Adrenal gland (tissue), 12 donors: ENCODE measurements around the gene SSH3. TPM values are rescaled to one million over a fixed set of nuclear protein-coding genes. Genes with fewer than 3 reads are reported as not detected.
A peak's percentile ranks its signal among the peaks of the same experiment; 100 is the strongest.

ENCODE experiments used
- DNase-seq, 7 donors: peaks; one replicate each; pipeline ENCODE4 v3.0.0-alpha.2; 2019 to 2020
- H3K27ac ChIP-seq, 5 donors: fragments of 200-600 bp; sonication (generic) in 4 of 5; 1 replicate in 3 of 5; 2 replicates in 2 of 5; pipeline versions ENCODE4 v1.5.1 to v1.8.0; 2016 to 2020; ENCODE audit warnings: mild to moderate bottlenecking in 1 of 5
- H3K27me3 ChIP-seq: fragments of 200-600 bp; 2 replicates; pipeline ENCODE4 v1.8.0; 2021
- H3K36me3 ChIP-seq, 2 donors: fragments of 200-600 bp; replicated peaks in 1 of 2; 1 replicate in 1 of 2; 2 replicates in 1 of 2; pipeline versions ENCODE4 v1.5.1 to v1.8.0; 2018 to 2022
- H3K4me1 ChIP-seq, 2 donors: fragments of 200-600 bp; replicated peaks in 1 of 2; 1 replicate in 1 of 2; 2 replicates in 1 of 2; pipeline versions ENCODE4 v1.5.1 to v1.8.0; 2018 to 2021
- H3K4me3 ChIP-seq, 4 donors: fragments of 200-600 bp; sonication (generic) in 3 of 4; one replicate each; pipeline ENCODE4 v1.5.1; 2016 to 2018
- H3K9me3 ChIP-seq, 3 donors: fragments of 200-600 bp; sonication (generic) in 1 of 3; replicated peaks in 1 of 3; 1 replicate in 2 of 3; 2 replicates in 1 of 3; pipeline versions ENCODE4 v1.5.1 to v1.8.0; 2016 to 2021
- POLR2A ChIP-seq, 2 donors: fragments of 450-650 bp; IDR thresholded peaks; one replicate each; pipeline ENCODE4 v1.6.1; 2017; ENCODE audit warnings: antibody characterized with exemption in 2 of 2, mild to moderate bottlenecking in 2 of 2, moderate library complexity in 1 of 2
- WGBS, 4 donors: extraction: QIAGEN DNeasy Blood & Tissue Kit in 2 of 4; methylation state at CpG; one replicate each; pipeline versions ENCODE4 v1.1.5 to v1.1.7; 2013 to 2017; 5-methylcytosine and 5-hydroxymethylcytosine counted together
- intact Hi-C, 2 donors: fragments of 100-400 bp; cut with DNase I; formaldehyde crosslinking; loops; one replicate each; pipeline versions ENCODE4 v1.14.1 to v1.15.0; 2022 to 2023
- polyA plus RNA-seq, 3 donors: library from polyadenylated mRNA; stranded (reverse); fragments of 200-250 nt in 2 of 3; fragments of 350-450 nt in 1 of 3; fragmentation: Illumina TruSeq in 1 of 3; extraction: RNeasy Lipid Tissue Mini Kit (QIAGEN cat#74804) in 1 of 3; gene quantifications; one replicate each; pipeline ENCODE4 v1.2.3, GENCODE V29; 2013 to 2014
- total RNA-seq, 9 donors: library from RNA; depleted of rRNA in 4 of 9; stranded (reverse); fragments of >200 nt in 4 of 9; fragments of 120-200 nt in 1 of 9; fragmentation: NEBNext Ultra II Directional in 1 of 9; extraction: Animal tissue kit (Norgen Biotek cat#: 25700) in 1 of 9; gene quantifications; one replicate each; pipeline versions ENCODE4 v1.1.0 to v1.2.4, GENCODE V29; 2013 to 2023
- TF ChIP-seq, protein P1 (sequence below), 6 experiments: fragments of 450-650 bp in 4 of 6; fragments of 200-600 bp in 2 of 6; sonication (generic) in 1 of 6; IDR thresholded peaks; 1 replicate in 5 of 6; 2 replicates in 1 of 6; pipeline versions ENCODE4 v1.5.1 to v1.8.0; 2016 to 2021; ENCODE audit warnings: antibody characterized with exemption in 6 of 6, mild to moderate bottlenecking in 2 of 6, moderate library complexity in 1 of 6
- donor health status: healthy with polysubstance abuse.
- donor health status: Bipolar disorder and iron deficiency.
- donor health status: DM: yes; HTN: yes; CAD: no.
- donor health status: DM: no; HTN: no; CAD: no.
- donor health status: DM: no; HTN: no; CAD: no.
- donor health status: DM: yes; HTN: yes; CAD: no.

SSH3 gene
- total and polyA plus RNA-seq, 12 donors = 4.2 to 35.2 (median 24.6) TPM

DNA sequence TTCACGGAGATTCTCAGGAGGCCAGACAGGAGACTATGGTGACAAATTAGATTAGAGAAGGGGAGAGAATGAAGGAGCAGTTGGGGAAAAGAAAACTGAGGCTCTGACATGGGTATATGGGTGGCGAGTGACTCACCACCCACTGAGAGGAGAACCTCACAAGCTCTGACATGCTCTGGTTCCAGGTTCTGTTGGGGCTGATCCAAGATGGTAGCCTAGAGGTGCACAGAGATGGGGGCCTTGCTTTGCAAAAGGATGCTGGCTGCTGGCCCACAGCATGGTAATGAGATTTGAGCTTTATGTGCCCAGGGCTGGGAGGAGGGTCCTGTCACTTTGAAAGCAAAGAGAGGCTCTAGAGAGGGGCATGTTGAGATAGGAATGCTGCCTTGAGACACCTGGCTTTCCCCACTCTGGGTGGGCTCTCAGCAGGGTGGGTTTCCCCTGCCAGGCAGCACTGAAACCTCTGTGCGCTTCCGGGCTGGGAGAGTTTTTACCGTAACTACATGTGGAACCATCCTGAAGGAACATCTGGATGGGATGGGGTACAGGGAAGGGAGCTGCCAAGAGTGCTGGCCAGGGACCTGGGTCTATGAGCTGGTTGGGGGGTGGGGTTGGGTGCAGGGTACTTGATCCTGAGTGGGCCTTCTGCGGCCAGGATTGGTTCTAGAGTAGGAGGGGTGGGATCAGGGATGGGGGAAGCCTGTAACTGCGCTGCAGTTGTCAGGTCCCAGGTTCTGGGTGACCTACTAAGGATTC, 38.3 kb upstream of the SSH3 start:
- Histone ChIP-seq H3K4me1 (peaks cover 25 to 57% of the 10 kb centered on the region in 2 donors), H3K4me3 (no peak overlapping the region), H3K36me3 (peaks cover 0 to 7% of the 10 kb centered on the region in 2 donors), H3K27me3 (no peaks in the 10 kb centered on the region), H3K9me3 (no peaks in the 10 kb centered on the region), H3K27ac (no peak overlapping the region)
- TF ChIP-seq, protein P1, sequence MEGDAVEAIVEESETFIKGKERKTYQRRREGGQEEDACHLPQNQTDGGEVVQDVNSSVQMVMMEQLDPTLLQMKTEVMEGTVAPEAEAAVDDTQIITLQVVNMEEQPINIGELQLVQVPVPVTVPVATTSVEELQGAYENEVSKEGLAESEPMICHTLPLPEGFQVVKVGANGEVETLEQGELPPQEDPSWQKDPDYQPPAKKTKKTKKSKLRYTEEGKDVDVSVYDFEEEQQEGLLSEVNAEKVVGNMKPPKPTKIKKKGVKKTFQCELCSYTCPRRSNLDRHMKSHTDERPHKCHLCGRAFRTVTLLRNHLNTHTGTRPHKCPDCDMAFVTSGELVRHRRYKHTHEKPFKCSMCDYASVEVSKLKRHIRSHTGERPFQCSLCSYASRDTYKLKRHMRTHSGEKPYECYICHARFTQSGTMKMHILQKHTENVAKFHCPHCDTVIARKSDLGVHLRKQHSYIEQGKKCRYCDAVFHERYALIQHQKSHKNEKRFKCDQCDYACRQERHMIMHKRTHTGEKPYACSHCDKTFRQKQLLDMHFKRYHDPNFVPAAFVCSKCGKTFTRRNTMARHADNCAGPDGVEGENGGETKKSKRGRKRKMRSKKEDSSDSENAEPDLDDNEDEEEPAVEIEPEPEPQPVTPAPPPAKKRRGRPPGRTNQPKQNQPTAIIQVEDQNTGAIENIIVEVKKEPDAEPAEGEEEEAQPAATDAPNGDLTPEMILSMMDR (IDR thresholded peaks at IDR 0.05) = no peak
- no peak for TF ChIP-seq POLR2A (IDR thresholded peaks at IDR 0.05)
- WGBS, 4 donors = 88 to 92% (median 91%) methylated on average over 3 to 7 of the region's 7 CpGs
- DNase-seq = peak in 2 of 7 donors; percentile 21 to 23
- intact Hi-C loops = loop anchor here in 1 of 2 donors (5.0 kb wide), 1 partner anchor 37 kb away; the partner anchor contains the start of gene SSH3

DNA sequence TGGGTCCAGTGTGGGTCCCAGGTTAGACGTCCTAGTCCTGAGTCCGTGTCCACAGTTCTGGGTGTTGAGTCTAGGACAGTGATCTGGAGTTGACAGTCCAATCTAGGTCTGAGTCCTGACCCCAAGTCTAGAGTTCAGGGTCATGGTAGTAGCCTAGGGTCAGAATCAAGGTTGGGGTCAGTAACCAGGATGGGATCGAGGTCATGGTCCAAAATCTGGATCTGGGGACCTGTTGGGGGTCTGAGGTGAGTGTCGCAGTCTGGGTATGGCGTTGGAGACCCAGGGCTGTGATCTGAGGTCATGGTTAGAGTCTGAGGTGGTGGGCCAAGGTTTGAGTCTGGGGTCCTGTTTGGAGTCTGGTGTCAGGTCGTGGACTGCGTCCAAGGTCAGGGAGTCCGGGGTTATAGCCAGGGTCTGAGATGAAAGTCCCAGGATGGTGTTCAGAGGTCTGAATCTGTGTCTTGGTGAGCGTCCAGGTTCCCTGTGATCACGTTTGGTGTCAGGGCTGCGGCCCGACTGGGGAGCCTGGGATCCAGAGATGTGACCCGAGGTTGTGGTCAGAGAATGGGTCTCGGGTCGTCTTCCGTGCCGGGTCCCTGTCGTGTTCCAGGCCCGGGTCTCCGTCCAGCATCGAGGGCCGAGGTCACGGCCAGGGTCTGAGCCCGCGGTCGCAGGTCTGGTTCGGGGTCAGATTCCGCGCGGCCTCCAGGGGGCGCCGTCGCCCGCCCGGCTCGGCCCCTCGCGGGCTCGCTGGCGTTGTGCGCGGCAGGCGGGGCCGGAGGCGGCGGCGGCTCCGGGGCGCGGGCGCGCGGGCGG, 37.5 kb upstream of the SSH3 start:
- DNase-seq = peak; percentile 56 to 85 (median 79)
- whole genome bisulfite sequencing, 4 donors = 10 to 38% (median 22%) methylated on average over 6 to 54 of the region's 54 CpGs
- Histone ChIP-seq H3K4me1 (peaks cover 25 to 64% of the 10 kb centered on the region in 2 donors), H3K4me3 (peak overlapping the region in 1 of 4 donors; percentile 24), H3K36me3 (peaks cover 0 to 7% of the 10 kb centered on the region in 2 donors), H3K27me3 (no peaks in the 10 kb centered on the region), H3K27ac (peak overlapping the region in 4 of 5 donors; percentile 2 to 89 (median 47)), H3K9me3 (no peaks in the 10 kb centered on the region)
- intact Hi-C loops = loop anchor here (2.0 to 5.0 kb wide), 2 partner anchors 36 to 51 kb away; partner anchors contain the start of gene SSH3 (in 1 of the 2)
- TF ChIP-seq POLR2A (IDR thresholded peaks at IDR 0.05) = no peak
- TF ChIP-seq, protein P1 (IDR thresholded peaks at IDR 0.05) = peak in 5 of 6 experiments; percentile 53 to 94 (median 70)

DNA sequence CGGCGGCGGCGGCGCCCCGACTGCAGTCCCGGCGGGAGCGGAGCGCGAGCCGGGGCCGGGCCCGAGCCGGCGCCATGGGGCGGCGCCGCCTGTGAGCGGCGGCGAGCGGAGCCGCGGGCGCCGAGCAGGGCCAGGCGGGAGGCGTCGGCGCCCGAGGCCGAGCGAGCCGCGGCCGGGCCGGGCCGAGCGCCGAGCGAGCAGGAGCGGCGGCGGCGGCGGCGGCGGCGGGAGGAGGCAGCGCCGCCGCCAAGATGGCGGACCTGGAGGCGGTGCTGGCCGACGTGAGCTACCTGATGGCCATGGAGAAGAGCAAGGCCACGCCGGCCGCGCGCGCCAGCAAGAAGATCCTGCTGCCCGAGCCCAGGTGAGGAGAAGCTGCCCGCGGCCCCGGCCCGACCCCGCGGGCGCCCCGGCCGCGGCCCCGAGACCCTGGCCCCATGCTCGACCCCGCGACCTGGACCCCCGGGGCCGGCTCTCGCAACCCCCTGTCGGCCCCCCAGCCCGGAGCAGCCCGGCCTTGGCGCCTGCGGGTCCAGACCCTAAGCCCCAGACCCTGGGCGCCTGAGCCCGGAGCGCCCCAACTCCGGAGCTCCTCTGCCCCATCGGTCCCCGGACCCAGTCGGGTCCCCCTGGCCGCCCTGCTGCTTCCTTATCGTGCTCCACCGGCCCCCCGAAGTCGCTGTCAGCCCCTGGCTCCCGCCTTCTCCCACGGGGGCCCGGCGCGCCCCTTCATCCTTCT, 36.7 kb upstream of the SSH3 start, which contains the start of gene GRK2:
TSS of gene GRK2 (plus strand) at position 25 of the 739 bp plus-strand sequence. CDS start at position 252, 227 bp downstream.
- peaks cover 28 to 64% of the 10 kb centered on the region in 2 donors for H3K4me1 ChIP-seq
- 0 to 1% (median 0%) methylated on average over 6 to 88 of the region's 103 CpGs; no CpG with 5 or more reads in 1 of the 4 donors for WGBS, 4 donors
- intact Hi-C loops = loop anchor here (2.0 to 5.0 kb wide), 2 partner anchors 36 to 50 kb away; partner anchors contain the start of gene SSH3 (in 1 of the 2)
- peak within 1 kb of the TSS in 4 of 5 donors; percentile 63 to 89 (median 74) for H3K27ac ChIP-seq
- H3K27me3 ChIP-seq = no peaks in the 10 kb centered on the region
- peak within 1 kb of the TSS; percentile 46 to 87 (median 58) for H3K4me3 ChIP-seq
- TF ChIP-seq, protein P1 (IDR thresholded peaks at IDR 0.05) = no peak
- no peak for TF ChIP-seq POLR2A (IDR thresholded peaks at IDR 0.05)
- peaks cover 0 to 7% of the 10 kb centered on the region in 2 donors for H3K36me3 ChIP-seq
- H3K9me3 ChIP-seq = no peaks in the 10 kb centered on the region
- DNase-seq = peak in 3 of 7 donors; percentile 55 to 60 (median 59)
